HG02798 (cell line): ENCODE data around the gene CACNA1A.
"Not testable (repeated sequence)": the region's sequence is repeated elsewhere in the genome, so short reads cannot be mapped to it uniquely, and the experiment has no call there.

Experiments used
- ATAC-seq: cut with Tn5 transposase; IDR thresholded peaks from one replicate; pipeline ENCODE4 v1.9.1; 2021; ENCODE audit warnings: mild to moderate bottlenecking; ENCODE audit not compliant: unreplicated experiment, poor library complexity

CACNA1A gene

GRCh38 chr19:13373599-13373998, 132.7 kb downstream of the CACNA1A start:
- ATAC-seq = no peak

GRCh38 chr19:13370948-13371347, 135.3 kb downstream of the CACNA1A start:
- no peak for ATAC-seq

GRCh38 chr19:13366529-13367143, 139.6 kb downstream of the CACNA1A start:
- ATAC-seq = no peak

GRCh38 chr19:13363954-13364353, 142.3 kb downstream of the CACNA1A start:
- ATAC-seq = no peak

GRCh38 chr19:13363245-13363644, 143.0 kb downstream of the CACNA1A start:
- ATAC-seq = no peak

GRCh38 chr19:13362668-13363067, 143.6 kb downstream of the CACNA1A start:
- ATAC-seq = no peak

- not testable (repeated sequence) for ATAC-seq
Observed at GRCh38 chr19:13361726-13362125, 144.6 kb downstream of the CACNA1A start.

- ATAC-seq = no peak
Observed at GRCh38 chr19:13356686-13357280, 149.5 kb downstream of the CACNA1A start.

- no peak for ATAC-seq
Observed at GRCh38 chr19:13356185-13356584, 150.1 kb downstream of the CACNA1A start.

- no peak for ATAC-seq
Observed at GRCh38 chr19:13355356-13355755, 150.9 kb downstream of the CACNA1A start.

- no peak for ATAC-seq
Observed at GRCh38 chr19:13353625-13354024, 152.7 kb downstream of the CACNA1A start.

GRCh38 chr19:13350759-13351158, 155.5 kb downstream of the CACNA1A start:
- no peak for ATAC-seq

GRCh38 chr19:13350072-13350471, 156.2 kb downstream of the CACNA1A start:
- no peak for ATAC-seq

- no peak for ATAC-seq
Observed at GRCh38 chr19:13347367-13347766, 158.9 kb downstream of the CACNA1A start.

- ATAC-seq = no peak
Observed at GRCh38 chr19:13343514-13343913, 162.8 kb downstream of the CACNA1A start.

GRCh38 chr19:13342672-13343071, 163.6 kb downstream of the CACNA1A start:
- no peak for ATAC-seq

GRCh38 chr19:13339869-13340268, 166.4 kb downstream of the CACNA1A start:
- no peak for ATAC-seq

- ATAC-seq = no peak
Observed at GRCh38 chr19:13337181-13337580, 169.1 kb downstream of the CACNA1A start.

- ATAC-seq = no peak
Observed at GRCh38 chr19:13334801-13335481, 171.3 kb downstream of the CACNA1A start.

- ATAC-seq = no peak
Observed at GRCh38 chr19:13330285-13330684, 176.0 kb downstream of the CACNA1A start.

GRCh38 chr19:13329766-13330165, 176.5 kb downstream of the CACNA1A start:
- ATAC-seq = no peak

GRCh38 chr19:13328241-13328640, 178.0 kb downstream of the CACNA1A start:
- ATAC-seq = no peak
